Skeletal muscle cell (primary cell): ENCODE measurements around the gene HOMER1.
A peak's percentile ranks its signal among the peaks of the same experiment; 100 is the strongest.

Experiments
- DNase-seq: peaks from one replicate; pipeline ENCODE4 v3.0.0-alpha.2; 2010; ENCODE audit warnings: low read depth
- H3K4me3 ChIP-seq: 2 replicates; pipeline ENCODE4 v1.5.1; 2011; ENCODE audit warnings: low read depth, mild to moderate bottlenecking, control low read depth, low read length, moderate library complexity

HOMER1 gene

GRCh38 chr5:79378510-79379186, 135.3 kb downstream of the HOMER1 start:
- no peak overlapping the region for H3K4me3 ChIP-seq
- DNase-seq = no peak

GRCh38 chr5:79357398-79357797, 156.5 kb downstream of the HOMER1 start:
- H3K4me3 ChIP-seq = no peak overlapping the region
- DNase-seq = no peak

GRCh38 chr5:79349881-79350280, 164.1 kb downstream of the HOMER1 start:
- no peak overlapping the region for H3K4me3 ChIP-seq
- DNase-seq = no peak

- no peak overlapping the region for H3K4me3 ChIP-seq
Measured at GRCh38 chr5:79349047-79349446, 164.9 kb downstream of the HOMER1 start.

GRCh38 chr5:79346420-79346824, 167.5 kb downstream of the HOMER1 start:
- H3K4me3 ChIP-seq = no peak overlapping the region
- peak; percentile 11 for DNase-seq

More at GRCh38 chr5:79349047-79349446, 164.9 kb downstream of the HOMER1 start:
- no peak for DNase-seq

GRCh38 chr5:79333852-79334557, 179.9 kb downstream of the HOMER1 start:
- no peak for DNase-seq

GRCh38 chr5:79330071-79330470, 183.9 kb downstream of the HOMER1 start:
- no peak for DNase-seq
- H3K4me3 ChIP-seq = no peak overlapping the region

More at GRCh38 chr5:79333852-79334557, 179.9 kb downstream of the HOMER1 start:
- H3K4me3 ChIP-seq = no peak overlapping the region

GRCh38 chr5:79329453-79329852, 184.5 kb downstream of the HOMER1 start:
- no peak overlapping the region for H3K4me3 ChIP-seq
- no peak for DNase-seq
